ENCODE data around the gene COL15A1.

DNA sequence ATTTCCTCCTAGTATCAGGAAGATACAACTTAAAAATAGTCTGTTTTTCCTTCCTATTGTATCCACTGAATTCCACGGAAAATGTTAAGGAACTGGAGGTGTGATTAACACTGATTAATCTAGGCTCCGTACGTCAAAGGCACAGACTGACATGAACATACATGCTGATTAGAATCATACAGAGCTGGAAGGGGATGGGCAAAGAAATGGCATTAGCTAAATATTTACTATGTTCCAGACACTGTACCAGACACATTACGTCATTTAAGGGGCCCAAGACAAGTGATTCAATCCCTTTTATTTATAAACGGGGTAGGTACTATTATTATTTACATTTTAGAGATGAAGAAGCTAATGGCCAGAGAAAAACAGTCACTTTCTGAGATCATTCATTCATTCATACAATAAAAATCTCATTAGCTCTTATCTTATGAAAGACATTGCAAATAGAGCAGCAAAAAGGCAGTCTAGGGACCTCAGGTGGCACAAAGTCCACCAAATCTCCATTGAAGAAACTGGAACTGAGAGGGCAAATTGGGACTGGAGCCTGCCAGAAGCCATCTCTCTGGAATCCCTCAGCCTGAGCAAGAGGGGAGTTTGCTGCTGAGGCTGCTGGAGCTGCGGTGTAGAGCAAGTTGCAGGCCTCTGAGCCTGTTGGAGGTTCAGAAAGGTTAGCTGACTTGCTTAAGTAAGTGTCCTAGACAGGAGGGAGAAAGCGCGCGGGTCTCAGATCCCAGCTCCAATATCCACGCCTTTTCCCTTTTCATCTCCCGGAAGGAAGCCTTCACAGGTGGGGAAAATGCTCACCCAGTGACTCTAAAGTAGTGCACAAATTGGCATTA lies 159.6 kb downstream of the COL15A1 start:
- no peak for TF ChIP-seq EZH2 (IDR thresholded peaks at IDR 0.05; ENCODE audit: borderline replicate concordance, low read depth, low read length, poor library complexity, severe bottlenecking)
- TF ChIP-seq, protein P1, sequence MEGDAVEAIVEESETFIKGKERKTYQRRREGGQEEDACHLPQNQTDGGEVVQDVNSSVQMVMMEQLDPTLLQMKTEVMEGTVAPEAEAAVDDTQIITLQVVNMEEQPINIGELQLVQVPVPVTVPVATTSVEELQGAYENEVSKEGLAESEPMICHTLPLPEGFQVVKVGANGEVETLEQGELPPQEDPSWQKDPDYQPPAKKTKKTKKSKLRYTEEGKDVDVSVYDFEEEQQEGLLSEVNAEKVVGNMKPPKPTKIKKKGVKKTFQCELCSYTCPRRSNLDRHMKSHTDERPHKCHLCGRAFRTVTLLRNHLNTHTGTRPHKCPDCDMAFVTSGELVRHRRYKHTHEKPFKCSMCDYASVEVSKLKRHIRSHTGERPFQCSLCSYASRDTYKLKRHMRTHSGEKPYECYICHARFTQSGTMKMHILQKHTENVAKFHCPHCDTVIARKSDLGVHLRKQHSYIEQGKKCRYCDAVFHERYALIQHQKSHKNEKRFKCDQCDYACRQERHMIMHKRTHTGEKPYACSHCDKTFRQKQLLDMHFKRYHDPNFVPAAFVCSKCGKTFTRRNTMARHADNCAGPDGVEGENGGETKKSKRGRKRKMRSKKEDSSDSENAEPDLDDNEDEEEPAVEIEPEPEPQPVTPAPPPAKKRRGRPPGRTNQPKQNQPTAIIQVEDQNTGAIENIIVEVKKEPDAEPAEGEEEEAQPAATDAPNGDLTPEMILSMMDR (conservative IDR thresholded peaks at IDR 0.05; ENCODE audit: low read depth, low read length): no peak

Measured in A673 (cell line).